H1 (cell line): ENCODE measurements around the gene PCDH7. TPM values are rescaled to one million over a fixed set of nuclear protein-coding genes. Genes with fewer than 3 reads are reported as not detected.

ENCODE experiments used
- EP300 ChIP-seq, 2 experiments: IDR thresholded peaks; 1 replicate in 1 of 2; 2 replicates in 1 of 2; pipeline ENCODE4 v1.6.1; 2011 to 2012; ENCODE audit warnings: low read depth in 2 of 2, low read length in 2 of 2, mild to moderate bottlenecking in 2 of 2, borderline replicate concordance in 1 of 2, inconsistent platforms in 1 of 2, moderate library complexity in 1 of 2
- EZH2 ChIP-seq: fragments of 200-600 bp; sonication (generic); IDR thresholded peaks from 2 replicates; pipeline ENCODE4 v1.7.1; 2012; ENCODE audit warnings: low read depth, mild to moderate bottlenecking, moderate library complexity, low read length, inconsistent platforms; ENCODE audit not compliant: severe bottlenecking
- KDM4A ChIP-seq: IDR thresholded peaks from one replicate; pipeline ENCODE4 v1.7.1; 2012; ENCODE audit warnings: low read depth, mild to moderate bottlenecking, moderate library complexity, low read length, inconsistent platforms; ENCODE audit not compliant: severe bottlenecking
- KDM5A ChIP-seq: fragments of 200-600 bp; IDR thresholded peaks from 2 replicates; pipeline ENCODE4 v1.7.1; 2012; ENCODE audit warnings: mild to moderate bottlenecking, low read length, inconsistent platforms, mixed read lengths
- NRF1 ChIP-seq: IDR thresholded peaks from 2 replicates; pipeline ENCODE4 v1.6.1; 2011; ENCODE audit warnings: mild to moderate bottlenecking, low read depth, low read length, improper control_type of control experiment
- SAP30 ChIP-seq: fragments of 300-600 bp; sonication (generic); IDR thresholded peaks from 2 replicates; pipeline ENCODE4 v1.7.1; 2012; ENCODE audit warnings: low read length, moderate library complexity, mild to moderate bottlenecking, inconsistent platforms; ENCODE audit not compliant: insufficient read depth, insufficient replicate concordance
- SP4 ChIP-seq: IDR thresholded peaks from 2 replicates; pipeline ENCODE4 v1.6.1; 2012; ENCODE audit warnings: low read length, inconsistent platforms
- polyA plus RNA-seq, 7 experiments: library from polyadenylated mRNA; depleted of rRNA in 3 of 7; stranded (reverse) in 5 of 7; unstranded in 2 of 7; fragments of >200 nt in 5 of 7; fragments of 200-250 nt in 2 of 7; gene quantifications; 1 replicate in 5 of 7; 2 replicates in 1 of 7; 4 replicates in 1 of 7; pipeline versions ENCODE4 v1.2.1 to v1.2.3, GENCODE V29; 2011 to 2013; ENCODE audit warnings: missing spikeins in 2 of 7, mixed read lengths in 2 of 7
- total RNA-seq: library from RNA; stranded (reverse); fragmentation: NEBNext Ultra II Directional; extraction: Animal tissue kit (Norgen Biotek cat#: 25700); gene quantifications from 2 replicates; pipeline ENCODE4 v1.2.1, GENCODE V29; 2021

PCDH7 gene
- total and polyA plus RNA-seq, 2 of the 8 experiments (the other 6 are each of a cell fraction or from before 2014, with no cell fraction given), result 3.1 to 6.1 TPM

GRCh38 chr4:30726090-30726675 is 6.0 kb downstream of the PCDH7 start (continued):
- TF ChIP-seq SAP30, result no peak
- no peak for TF ChIP-seq SP4
- no peak for TF ChIP-seq KDM5A
- no peak for TF ChIP-seq EP300 (IDR thresholded peaks at IDR 0.05; ENCODE audit: borderline replicate concordance in 1 of 2, low read depth in 2 of 2, low read length in 2 of 2)
- TF ChIP-seq KDM4A, result no peak
- TF ChIP-seq NRF1, result no peak
- TF ChIP-seq EZH2, result no peak
